HG02798 (cell line): ENCODE data around the gene PROK2.
A peak's percentile ranks its signal among the peaks of the same experiment; 100 is the strongest.

ENCODE experiments used
- ATAC-seq: cut with Tn5 transposase; IDR thresholded peaks from one replicate; pipeline ENCODE4 v1.9.1; 2021; ENCODE audit warnings: mild to moderate bottlenecking; ENCODE audit not compliant: unreplicated experiment, poor library complexity

PROK2 gene

GRCh38 chr3:71784914-71785531 is at the start of gene PROK2:
TSS of gene PROK2 (minus strand) at chr3:71785148. CDS start at chr3:71785052, 96 bp downstream.
- ATAC-seq = no peak

- ATAC-seq = no peak
Observed at GRCh38 chr3:71831599-71831998, 46.7 kb upstream of the PROK2 start.

GRCh38 chr3:71825551-71826283 is 40.8 kb upstream of the PROK2 start:
- no peak for ATAC-seq

GRCh38 chr3:71821116-71821515 is 36.2 kb upstream of the PROK2 start:
- no peak for ATAC-seq

- ATAC-seq = no peak
Observed at GRCh38 chr3:71817262-71817661, 32.3 kb upstream of the PROK2 start.

- no peak for ATAC-seq
Observed at GRCh38 chr3:71816767-71817156, 31.8 kb upstream of the PROK2 start.

- ATAC-seq = no peak
Observed at GRCh38 chr3:71815340-71816067, 30.6 kb upstream of the PROK2 start.

GRCh38 chr3:71813704-71814103 is 28.8 kb upstream of the PROK2 start:
- no peak for ATAC-seq

GRCh38 chr3:71813073-71813472 is 28.1 kb upstream of the PROK2 start:
- ATAC-seq = no peak

GRCh38 chr3:71810056-71810455 is 25.1 kb upstream of the PROK2 start:
- no peak for ATAC-seq

- ATAC-seq = no peak
Observed at GRCh38 chr3:71809321-71810026, 24.5 kb upstream of the PROK2 start.

- ATAC-seq = no peak
Observed at GRCh38 chr3:71806736-71807135, 21.8 kb upstream of the PROK2 start.

- no peak for ATAC-seq
Observed at GRCh38 chr3:71805691-71806090, 20.7 kb upstream of the PROK2 start.

GRCh38 chr3:71805199-71805598 is 20.3 kb upstream of the PROK2 start:
- ATAC-seq = no peak

GRCh38 chr3:71803248-71803647 is 18.3 kb upstream of the PROK2 start:
- ATAC-seq = no peak

- peak; percentile 69 for ATAC-seq
Observed at GRCh38 chr3:71801986-71802385, 17.0 kb upstream of the PROK2 start.

- no peak for ATAC-seq
Observed at GRCh38 chr3:71800023-71800422, 15.1 kb upstream of the PROK2 start.

GRCh38 chr3:71797455-71797854 is 12.5 kb upstream of the PROK2 start:
- ATAC-seq = no peak

GRCh38 chr3:71796290-71796689 is 11.3 kb upstream of the PROK2 start:
- ATAC-seq = no peak

GRCh38 chr3:71791634-71792033 is 6.7 kb upstream of the PROK2 start:
- no peak for ATAC-seq

GRCh38 chr3:71789922-71790321 is 5.0 kb upstream of the PROK2 start:
- ATAC-seq = no peak
